GM12892 (cell line): ENCODE data around the gene PEX11G.
"Not testable (repeated sequence)": the region's sequence is repeated elsewhere in the genome, so short reads cannot be mapped to it uniquely, and the experiment has no call there.

Experiments
- POLR2A ChIP-seq: IDR thresholded peaks from 2 replicates; pipeline ENCODE4 v1.6.1; 2011; ENCODE audit warnings: low read depth, low read length, control low read depth
- POLR2AphosphoS5 ChIP-seq: IDR thresholded peaks from 2 replicates; pipeline ENCODE4 v1.6.1; 2011; ENCODE audit warnings: low read depth, low read length, control low read depth
- TAF1 ChIP-seq: IDR thresholded peaks from 2 replicates; pipeline ENCODE4 v1.6.1; 2011; ENCODE audit warnings: low read depth, mild to moderate bottlenecking, control low read depth, low read length, borderline replicate concordance

DNA sequence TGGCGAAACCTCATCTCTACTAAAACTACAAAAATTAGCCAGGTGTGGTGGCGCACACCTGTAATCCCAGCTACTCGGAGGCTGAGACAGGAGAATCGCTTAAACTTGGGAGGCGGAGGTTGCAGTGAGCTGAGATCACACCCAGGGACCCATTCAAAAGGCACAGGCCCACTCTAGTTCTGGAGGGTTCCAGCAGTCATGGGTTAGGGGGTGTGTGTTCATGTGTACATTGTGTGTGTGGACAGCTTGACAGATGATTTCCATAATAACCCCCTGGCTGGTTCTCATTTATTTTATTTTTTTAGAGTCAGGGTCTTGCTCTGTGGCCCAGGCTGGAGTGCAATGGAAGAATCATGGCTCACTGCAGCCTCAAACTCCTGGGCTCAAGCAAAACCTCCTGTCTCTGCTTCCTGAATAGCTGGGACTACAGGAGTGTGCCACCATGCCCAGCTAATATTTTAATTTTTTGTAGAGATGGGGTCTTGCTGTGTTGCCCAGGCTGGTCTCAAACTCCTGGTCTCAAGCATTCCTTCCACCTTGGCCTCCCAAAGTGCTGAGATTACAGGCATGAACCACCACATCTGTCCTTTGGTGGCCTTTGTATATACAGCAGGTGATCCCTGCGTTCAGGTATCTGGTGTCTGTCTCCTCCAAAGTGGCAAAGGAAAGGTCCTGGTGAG is 39.3 kb downstream of the PEX11G start:
- TF ChIP-seq POLR2A, POLR2AphosphoS5, TAF1: not testable (repeated sequence)
